HepG2 (cell line): ENCODE results near the gene ITGA6. TPM values are rescaled to one million over a fixed set of nuclear protein-coding genes. Genes with fewer than 3 reads are reported as not detected.

Experiments used
- DR1 ChIP-seq: sonication (generic); formaldehyde crosslinking; IDR thresholded peaks from 2 replicates; pipeline ENCODE4 v1.8.0; 2021; ENCODE audit warnings: mild to moderate bottlenecking, missing genetic modification reagents, inconsistent platforms
- ELK4 ChIP-seq: sonication (generic); formaldehyde crosslinking; IDR thresholded peaks from 2 replicates; pipeline ENCODE4 v1.9.0; 2021; ENCODE audit warnings: missing genetic modification reagents, borderline replicate concordance
- GATAD1 ChIP-seq: IDR thresholded peaks from 2 replicates; pipeline ENCODE4 v1.6.1; 2016; ENCODE audit warnings: missing genetic modification reagents, missing compliant biosample characterization
- HCFC1 ChIP-seq: fragments of 150-350 bp; IDR thresholded peaks from 2 replicates; pipeline ENCODE4 v1.6.1; 2014; ENCODE audit warnings: low read depth, low read length
- KDM2A ChIP-seq: sonication (generic); formaldehyde crosslinking; IDR thresholded peaks from 2 replicates; pipeline ENCODE4 v1.4.0; 2020; ENCODE audit warnings: low read depth, missing genetic modification reagents, borderline replicate concordance
- MBNL3 ChIP-seq: fragments of 250-450 bp; sonication (Bioruptor Pico); conservative IDR thresholded peaks from 2 replicates; pipeline ENCODE4 v1.8.0; 2022; ENCODE audit warnings: mild to moderate bottlenecking, inconsistent platforms
- MED1 ChIP-seq: sonication (generic); formaldehyde crosslinking; IDR thresholded peaks from 2 replicates; pipeline ENCODE4 v1.4.0; 2020; ENCODE audit warnings: missing genetic modification reagents
- NFRKB ChIP-seq: fragments of 450-650 bp; IDR thresholded peaks from 2 replicates; pipeline ENCODE4 v1.6.1; 2017
- TOPORS ChIP-seq: sonication (generic); formaldehyde crosslinking; IDR thresholded peaks from 2 replicates; pipeline ENCODE4 v1.8.0; 2023; ENCODE audit warnings: mild to moderate bottlenecking, missing genetic modification reagents
- ZBTB25 ChIP-seq: IDR thresholded peaks from 2 replicates; pipeline ENCODE4 v1.6.1; 2018; ENCODE audit warnings: missing genetic modification reagents
- ZBTB42 ChIP-seq: sonication (generic); formaldehyde crosslinking; IDR thresholded peaks from 2 replicates; pipeline ENCODE4 v1.5.0; 2020; ENCODE audit warnings: mild to moderate bottlenecking, missing genetic modification reagents
- ZNF101 ChIP-seq: sonication (generic); formaldehyde crosslinking; IDR thresholded peaks from 2 replicates; pipeline ENCODE4 v1.4.0; 2020; ENCODE audit warnings: mild to moderate bottlenecking, low read depth, missing genetic modification reagents, borderline replicate concordance
- ZNF224 ChIP-seq: sonication (generic); formaldehyde crosslinking; IDR thresholded peaks from 2 replicates; pipeline ENCODE4 v1.5.0; 2020; ENCODE audit warnings: mild to moderate bottlenecking, missing genetic modification reagents
- ZNF296 ChIP-seq: sonication (generic); formaldehyde crosslinking; conservative IDR thresholded peaks from 2 replicates; pipeline ENCODE4 v1.5.0; 2020; ENCODE audit warnings: mild to moderate bottlenecking, missing genetic modification reagents
- ZNF326 ChIP-seq: sonication (generic); formaldehyde crosslinking; IDR thresholded peaks from 2 replicates; pipeline ENCODE4 v1.4.0; 2020; ENCODE audit warnings: missing genetic modification reagents, borderline replicate concordance
- ZNF335 ChIP-seq: sonication (generic); formaldehyde crosslinking; IDR thresholded peaks from 2 replicates; pipeline ENCODE4 v1.4.0; 2020; ENCODE audit warnings: missing genetic modification reagents
- ZNF354B ChIP-seq: sonication (generic); formaldehyde crosslinking; IDR thresholded peaks from 2 replicates; pipeline ENCODE4 v1.8.0; 2022; ENCODE audit warnings: mild to moderate bottlenecking, missing genetic modification reagents
- ZNF382 ChIP-seq: sonication (generic); formaldehyde crosslinking; IDR thresholded peaks from 2 replicates; pipeline ENCODE4 v1.5.0; 2020; ENCODE audit warnings: missing genetic modification reagents, mild to moderate bottlenecking, borderline replicate concordance
- ZNF383 ChIP-seq: sonication (generic); formaldehyde crosslinking; IDR thresholded peaks from 2 replicates; pipeline ENCODE4 v1.4.0; 2020; ENCODE audit warnings: missing genetic modification reagents, mild to moderate bottlenecking, borderline replicate concordance
- ZNF704 ChIP-seq: sonication (generic); formaldehyde crosslinking; IDR thresholded peaks from 2 replicates; pipeline ENCODE4 v1.8.1; 2023; ENCODE audit warnings: mild to moderate bottlenecking, inconsistent platforms, moderate library complexity, missing genetic modification reagents, borderline replicate concordance
- ZNF790 ChIP-seq: sonication (generic); formaldehyde crosslinking; IDR thresholded peaks from 2 replicates; pipeline ENCODE4 v1.8.0; 2022; ENCODE audit warnings: missing genetic modification reagents, mild to moderate bottlenecking, borderline replicate concordance
- polyA plus RNA-seq, 8 experiments: library from polyadenylated mRNA; depleted of rRNA in 3 of 8; stranded (reverse) in 7 of 8; unstranded in 1 of 8; fragments of >200 nt; fragmentation: Illumina TruSeq in 4 of 8; extraction: Trizol in 4 of 8; gene quantifications; 2 replicates each; pipeline versions ENCODE4 v1.2.1 to v1.2.3, GENCODE V29; 2011 to 2016; ENCODE audit warnings: low read depth in 4 of 8, missing spikeins in 1 of 8, mixed read lengths in 1 of 8; ENCODE audit not compliant: insufficient read depth in 1 of 8
- total RNA-seq, 5 experiments: library from RNA; depleted of rRNA; stranded (reverse); fragments of >200 nt; fragmentation: Illumina TruSeq; extraction: Trizol; gene quantifications; 2 replicates each; pipeline ENCODE4 v1.2.3, GENCODE V29; 2016; ENCODE audit warnings: low read depth in 1 of 5
- TF ChIP-seq, protein P1 (sequence below): sonication (generic); formaldehyde crosslinking; IDR thresholded peaks from 2 replicates; pipeline ENCODE4 v1.5.0; 2020; ENCODE audit warnings: mild to moderate bottlenecking, missing genetic modification reagents, borderline replicate concordance

ITGA6 gene
- total and polyA plus RNA-seq, 2 of the 13 experiments (the other 11 are each of a cell fraction or from before 2014, with no cell fraction given) = 24.0 to 92.5 TPM

DNA sequence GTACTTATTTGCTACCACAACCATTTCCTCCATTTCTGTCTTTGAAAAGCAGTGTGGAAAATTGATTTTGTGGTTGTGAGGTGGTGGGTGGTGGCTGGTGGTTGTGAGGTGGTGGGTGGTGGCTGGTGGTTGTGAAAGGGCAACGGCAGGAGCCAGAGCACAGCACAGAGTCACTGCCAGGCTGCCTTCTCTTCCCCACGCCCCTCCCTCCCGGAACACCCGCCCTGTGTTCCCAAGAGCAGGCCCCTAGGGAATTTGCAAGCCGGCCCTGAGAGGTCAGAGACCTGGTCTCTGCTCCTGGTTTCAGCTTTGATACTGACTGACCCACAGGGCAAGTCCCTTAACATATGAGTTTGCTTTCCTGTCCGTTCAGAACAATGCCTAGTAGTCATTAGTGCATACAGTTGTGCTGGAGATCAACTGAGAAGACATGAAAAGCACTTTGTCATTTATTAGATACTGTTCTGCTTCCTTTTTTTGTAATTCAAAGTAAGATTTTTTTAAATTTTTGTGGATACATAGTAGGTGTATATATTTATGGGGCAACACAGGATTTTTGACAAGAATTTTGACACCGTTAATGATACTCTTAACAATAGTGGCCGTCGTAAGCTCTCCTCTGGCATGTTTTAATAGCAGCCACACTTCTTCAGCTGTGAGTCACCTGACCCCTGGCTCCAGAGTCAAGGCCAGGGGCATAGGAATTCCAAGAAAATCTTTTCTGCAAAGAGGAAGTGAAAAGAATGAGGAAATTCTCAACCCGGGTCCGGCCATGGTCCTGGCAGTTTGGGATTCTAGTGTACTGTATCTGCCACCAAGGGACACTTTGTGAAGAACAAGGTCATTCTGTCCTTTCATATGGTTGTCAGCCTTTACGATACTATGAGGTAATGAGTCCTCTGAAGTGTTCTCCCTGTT is 53.2 kb downstream of the ITGA6 start (continued):
- TF ChIP-seq DR1 (no peak), ZNF296 (CRISPR knock-in tag) (no peak), ZNF704 (CRISPR knock-in tag) (no peak), KDM2A (CRISPR knock-in tag) (no peak), ZNF790 (no peak), NFRKB (no peak), MED1 (CRISPR knock-in tag) (peak; percentile 68), ZNF382 (CRISPR knock-in tag) (no peak), ZNF354B (no peak), ZBTB25 (CRISPR knock-in tag) (no peak), ZNF383 (0 out of 2 replicates have a peak, but pooled peaks have one; percentile 46), ELK4 (no peak), ZNF335 (no peak), TOPORS (no peak), ZBTB42 (no peak), ZNF326 (no peak), MBNL3 (CRISPR knock-in tag) (no peak), ZNF101 (CRISPR knock-in tag) (no peak), HCFC1 (no peak), ZNF224 (CRISPR knock-in tag) (no peak), GATAD1 (CRISPR knock-in tag) (no peak)
- TF ChIP-seq, protein P1, sequence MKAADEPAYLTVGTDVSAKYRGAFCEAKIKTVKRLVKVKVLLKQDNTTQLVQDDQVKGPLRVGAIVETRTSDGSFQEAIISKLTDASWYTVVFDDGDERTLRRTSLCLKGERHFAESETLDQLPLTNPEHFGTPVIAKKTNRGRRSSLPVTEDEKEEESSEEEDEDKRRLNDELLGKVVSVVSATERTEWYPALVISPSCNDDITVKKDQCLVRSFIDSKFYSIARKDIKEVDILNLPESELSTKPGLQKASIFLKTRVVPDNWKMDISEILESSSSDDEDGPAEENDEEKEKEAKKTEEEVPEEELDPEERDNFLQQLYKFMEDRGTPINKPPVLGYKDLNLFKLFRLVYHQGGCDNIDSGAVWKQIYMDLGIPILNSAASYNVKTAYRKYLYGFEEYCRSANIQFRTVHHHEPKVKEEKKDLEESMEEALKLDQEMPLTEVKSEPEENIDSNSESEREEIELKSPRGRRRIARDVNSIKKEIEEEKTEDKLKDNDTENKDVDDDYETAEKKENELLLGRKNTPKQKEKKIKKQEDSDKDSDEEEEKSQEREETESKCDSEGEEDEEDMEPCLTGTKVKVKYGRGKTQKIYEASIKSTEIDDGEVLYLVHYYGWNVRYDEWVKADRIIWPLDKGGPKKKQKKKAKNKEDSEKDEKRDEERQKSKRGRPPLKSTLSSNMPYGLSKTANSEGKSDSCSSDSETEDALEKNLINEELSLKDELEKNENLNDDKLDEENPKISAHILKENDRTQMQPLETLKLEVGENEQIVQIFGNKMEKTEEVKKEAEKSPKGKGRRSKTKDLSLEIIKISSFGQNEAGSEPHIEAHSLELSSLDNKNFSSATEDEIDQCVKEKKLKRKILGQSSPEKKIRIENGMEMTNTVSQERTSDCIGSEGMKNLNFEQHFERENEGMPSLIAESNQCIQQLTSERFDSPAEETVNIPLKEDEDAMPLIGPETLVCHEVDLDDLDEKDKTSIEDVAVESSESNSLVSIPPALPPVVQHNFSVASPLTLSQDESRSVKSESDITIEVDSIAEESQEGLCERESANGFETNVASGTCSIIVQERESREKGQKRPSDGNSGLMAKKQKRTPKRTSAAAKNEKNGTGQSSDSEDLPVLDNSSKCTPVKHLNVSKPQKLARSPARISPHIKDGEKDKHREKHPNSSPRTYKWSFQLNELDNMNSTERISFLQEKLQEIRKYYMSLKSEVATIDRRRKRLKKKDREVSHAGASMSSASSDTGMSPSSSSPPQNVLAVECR = peak; percentile 64; the same call in 1 of the 2 replicates
